Mononuclear cell (primary cell): ENCODE measurements around the gene ANKS6. TPM values are rescaled to one million over a fixed set of nuclear protein-coding genes. Genes with fewer than 3 reads are reported as not detected.

Source experiments
- H3K27me3 ChIP-seq: 2 replicates; pipeline ENCODE4 v1.6.0; 2011; ENCODE audit warnings: low read length, control low read depth; ENCODE audit not compliant: insufficient read depth
- H3K4me1 ChIP-seq: 2 replicates; pipeline ENCODE4 v1.5.1; 2011; ENCODE audit warnings: mild to moderate bottlenecking, low read length, control low read depth; ENCODE audit not compliant: insufficient read depth
- H3K4me3 ChIP-seq: 2 replicates; pipeline ENCODE4 v1.5.1; 2011; ENCODE audit warnings: mild to moderate bottlenecking, low read length, moderate library complexity
- H3K9me3 ChIP-seq: 2 replicates; pipeline ENCODE4 v1.5.1; 2011; ENCODE audit warnings: low read depth, mild to moderate bottlenecking, control low read depth, low read length
- total RNA-seq: library from RNA; depleted of rRNA; stranded (reverse); fragments of >200 nt; gene quantifications from one replicate; pipeline ENCODE4 v1.2.3, GENCODE V29; 2012

The ANKS6 gene
- total RNA-seq, 1 donor: 5.9 TPM

DNA sequence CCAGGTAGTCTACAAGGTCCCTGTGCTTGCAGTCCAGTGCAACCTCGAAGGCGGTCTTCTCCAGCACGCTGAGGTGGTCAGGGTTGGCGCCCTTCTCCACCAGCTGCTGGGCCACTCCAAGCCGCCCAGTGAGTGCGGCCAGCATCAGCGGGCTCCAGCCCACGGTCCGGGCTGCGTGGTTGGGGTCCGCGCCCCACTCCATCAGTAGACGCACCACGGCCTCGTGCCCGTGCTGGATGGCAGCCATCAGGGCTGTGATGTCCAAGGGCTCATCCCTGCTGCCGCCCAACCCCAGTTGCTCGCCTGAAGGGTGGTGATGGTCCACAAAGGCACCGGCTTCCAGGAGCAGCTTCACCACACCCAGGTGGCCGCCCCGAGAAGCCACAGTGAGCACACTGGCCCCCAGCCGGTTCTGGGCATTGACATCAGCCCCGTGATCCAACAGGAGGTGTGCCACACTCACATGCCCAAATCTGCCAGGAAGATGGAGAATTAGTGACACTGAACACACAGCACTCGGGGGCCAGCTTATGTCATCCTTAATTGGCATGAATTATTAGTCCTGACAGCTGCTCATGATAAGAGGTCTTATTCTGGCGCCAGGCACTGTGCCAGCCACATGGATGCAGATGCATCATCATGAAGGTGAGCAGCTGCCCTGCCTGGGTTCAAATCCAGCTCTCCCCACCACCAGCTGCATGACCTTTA, 6.1 kb downstream of the ANKS6 start:
- Histone ChIP-seq H3K4me1 (peaks cover 2% of the 10 kb centered on the region), H3K4me3 (no peak overlapping the region), H3K9me3 (no peaks in the 10 kb centered on the region), H3K27me3 (peaks cover 4% of the 10 kb centered on the region)

DNA sequence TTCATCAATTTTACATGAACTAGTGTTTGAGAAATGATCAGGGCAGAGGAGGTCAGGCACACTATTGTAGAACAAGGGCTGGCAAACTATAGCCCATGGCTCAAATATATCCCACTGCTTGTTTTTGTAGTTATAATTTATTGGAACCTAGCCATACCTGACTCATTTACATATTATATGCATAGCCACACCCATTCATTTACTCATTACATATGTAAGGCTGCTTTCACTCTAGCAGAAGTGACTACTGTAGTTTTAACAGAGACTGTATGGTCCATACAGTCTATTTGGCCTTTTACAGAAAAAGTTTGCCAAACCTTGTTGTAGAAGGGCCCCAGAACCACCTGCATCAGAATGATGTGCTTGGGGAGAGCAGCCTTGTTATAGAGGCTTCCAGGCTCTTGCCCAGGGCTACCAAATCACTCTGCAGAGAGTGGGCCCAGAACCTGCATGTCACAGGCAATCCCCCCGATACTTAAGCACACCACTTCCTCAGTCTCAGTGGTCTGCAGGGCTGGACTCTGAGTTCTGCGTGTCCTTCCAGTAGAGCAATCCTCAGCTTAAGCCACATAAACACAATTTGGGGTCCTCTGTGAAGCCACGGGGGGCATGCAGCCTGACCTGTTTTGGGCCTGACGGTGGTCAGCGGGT, 6.7 kb downstream of the ANKS6 start:
- Histone ChIP-seq H3K27me3 (no peaks in the 10 kb centered on the region), H3K4me1 (no peaks in the 10 kb centered on the region), H3K9me3 (no peaks in the 10 kb centered on the region), H3K4me3 (no peak overlapping the region)

- no peak overlapping the region for H3K4me3 ChIP-seq
- H3K9me3 ChIP-seq: no peaks in the 10 kb centered on the region
- no peaks in the 10 kb centered on the region for H3K4me1 ChIP-seq
- no peaks in the 10 kb centered on the region for H3K27me3 ChIP-seq
These were observed 8.5 kb downstream of the ANKS6 start for GRCh38 chr9:98787766-98788335.

DNA sequence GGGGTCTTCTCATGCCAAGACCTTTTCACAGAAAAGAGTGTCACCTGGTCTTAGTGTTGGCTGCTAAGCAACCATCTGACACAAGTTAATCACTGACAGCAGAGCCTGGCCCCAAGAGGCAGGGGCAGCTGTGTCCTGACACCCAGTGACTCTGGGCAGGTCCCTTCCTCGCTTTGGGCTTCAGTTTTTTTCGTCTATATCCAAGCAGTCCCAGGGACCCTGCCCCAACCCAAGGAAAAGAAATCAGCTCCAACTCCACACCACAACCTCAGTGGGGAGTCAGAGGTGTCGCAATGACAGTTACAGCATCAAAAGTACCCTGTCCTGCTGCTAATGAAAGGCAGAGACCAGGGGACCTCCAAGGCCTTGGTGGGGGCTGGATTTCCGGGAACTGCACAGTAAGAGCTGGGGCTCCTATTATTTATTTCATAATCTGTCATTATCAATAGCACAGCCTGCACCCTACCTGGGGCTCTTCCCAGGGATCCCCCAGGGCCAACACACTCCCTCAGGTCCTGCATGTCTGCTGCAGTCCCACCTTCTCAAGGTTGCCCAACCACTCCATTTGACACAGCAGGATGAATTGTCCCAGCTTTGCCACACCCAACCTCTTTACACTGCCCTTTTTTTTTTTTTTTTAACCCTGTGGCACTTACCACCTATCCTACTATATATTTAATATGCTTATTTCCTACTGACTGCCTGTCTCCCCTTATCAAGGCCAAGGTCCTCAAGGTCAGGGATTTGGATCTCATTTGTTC, 9.4 kb downstream of the ANKS6 start:
- H3K27me3 ChIP-seq: no peaks in the 10 kb centered on the region
- no peaks in the 10 kb centered on the region for H3K9me3 ChIP-seq
- peaks cover 6% of the 10 kb centered on the region for H3K4me1 ChIP-seq
- H3K4me3 ChIP-seq: no peak overlapping the region

DNA sequence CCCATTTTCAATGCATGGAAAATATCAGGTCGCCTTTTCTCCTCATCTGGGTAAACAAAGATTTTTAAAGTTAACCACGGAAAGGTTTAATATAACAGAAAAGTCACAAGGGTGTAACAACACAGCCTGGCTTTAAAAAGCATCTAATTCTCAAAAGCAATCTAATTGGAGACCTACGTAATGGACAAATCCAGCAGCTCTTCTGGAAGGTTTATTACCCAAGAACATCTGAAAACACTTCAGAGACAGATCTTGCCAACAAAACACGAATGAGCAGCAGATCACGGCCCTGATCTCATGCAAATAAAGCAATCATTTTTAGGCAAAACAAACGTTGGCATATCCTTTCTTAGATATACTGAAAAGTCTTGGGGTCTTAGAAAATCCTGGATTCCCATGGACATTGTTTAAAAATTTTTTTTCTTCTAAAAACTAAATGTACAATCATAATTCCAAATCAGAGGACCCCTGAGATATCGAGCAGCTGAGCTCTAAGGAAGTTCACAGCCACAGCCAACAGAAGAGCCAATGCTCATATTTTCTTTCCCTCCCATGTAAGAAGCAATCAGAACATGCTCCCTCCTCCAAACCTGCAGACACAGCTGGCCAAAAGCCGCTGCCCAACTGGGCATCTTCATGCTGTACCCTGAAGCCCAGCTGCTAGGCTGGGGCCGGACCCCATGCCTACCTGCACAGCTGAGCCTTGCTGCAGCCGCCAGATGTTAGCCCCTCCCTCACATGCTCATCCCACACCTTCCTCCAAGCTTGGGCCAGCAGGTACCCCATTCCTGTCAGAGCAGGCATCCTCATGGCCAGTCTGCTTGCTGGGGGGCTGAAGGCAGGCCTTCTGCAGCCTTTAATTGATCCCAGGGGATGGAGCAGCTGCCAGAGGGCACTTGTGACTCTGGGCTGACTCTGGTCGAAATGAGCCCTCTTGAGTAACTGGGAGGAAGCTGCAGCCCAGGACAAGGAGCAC, 11.2 kb downstream of the ANKS6 start:
- H3K27me3 ChIP-seq: no peaks in the 10 kb centered on the region
- no peak overlapping the region for H3K4me3 ChIP-seq
- H3K9me3 ChIP-seq: no peaks in the 10 kb centered on the region
- peaks cover 6% of the 10 kb centered on the region for H3K4me1 ChIP-seq

DNA sequence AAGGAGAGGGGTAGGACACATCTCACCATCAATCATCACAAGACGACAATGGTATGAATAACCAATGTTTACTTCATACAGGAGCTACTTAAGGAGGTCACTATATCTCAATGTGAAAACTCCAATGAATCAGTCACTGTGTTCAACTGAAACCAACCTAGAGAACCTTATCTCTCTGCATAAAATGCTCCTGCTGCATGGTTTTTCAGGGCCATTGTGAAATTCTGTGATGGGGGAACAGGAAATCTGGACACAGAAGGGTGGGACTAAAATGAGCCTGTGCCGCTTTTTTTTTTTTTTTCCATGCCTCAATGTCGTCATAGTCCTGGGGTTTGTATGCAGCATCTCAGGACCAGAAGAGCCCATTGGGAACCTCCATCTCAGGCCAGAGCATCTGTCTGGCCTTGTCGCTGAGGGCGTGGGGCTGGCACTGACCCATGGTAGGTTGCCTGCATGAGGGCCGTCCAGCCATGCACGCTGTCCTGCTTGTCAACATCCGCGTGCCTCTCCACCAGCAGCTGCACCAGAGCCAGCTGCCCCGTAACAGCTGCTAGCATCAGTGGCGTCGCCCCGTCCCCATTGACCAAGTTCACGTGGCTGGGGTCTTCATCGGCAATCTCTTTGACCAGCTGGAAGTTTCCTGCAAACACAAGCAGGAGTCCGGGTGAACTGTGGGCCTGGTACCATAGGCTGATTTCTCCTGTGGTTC, 12.7 kb downstream of the ANKS6 start:
- no peak overlapping the region for H3K4me3 ChIP-seq
- peaks cover 6% of the 10 kb centered on the region for H3K4me1 ChIP-seq

GRCh38 chr9:98781588-98782383, 14.6 kb downstream of the ANKS6 start:
- Histone ChIP-seq H3K4me3 (no peak overlapping the region), H3K27me3 (no peaks in the 10 kb centered on the region), H3K4me1 (peaks cover 6% of the 10 kb centered on the region), H3K9me3 (no peaks in the 10 kb centered on the region)

More for the DNA sequence above, 12.7 kb downstream of the ANKS6 start:
- Histone ChIP-seq H3K9me3 (no peaks in the 10 kb centered on the region), H3K27me3 (no peaks in the 10 kb centered on the region)

GRCh38 chr9:98780059-98780749, 16.2 kb downstream of the ANKS6 start:
- Histone ChIP-seq H3K4me1 (peaks cover 6% of the 10 kb centered on the region), H3K4me3 (no peak overlapping the region), H3K27me3 (no peaks in the 10 kb centered on the region), H3K9me3 (no peaks in the 10 kb centered on the region)

DNA sequence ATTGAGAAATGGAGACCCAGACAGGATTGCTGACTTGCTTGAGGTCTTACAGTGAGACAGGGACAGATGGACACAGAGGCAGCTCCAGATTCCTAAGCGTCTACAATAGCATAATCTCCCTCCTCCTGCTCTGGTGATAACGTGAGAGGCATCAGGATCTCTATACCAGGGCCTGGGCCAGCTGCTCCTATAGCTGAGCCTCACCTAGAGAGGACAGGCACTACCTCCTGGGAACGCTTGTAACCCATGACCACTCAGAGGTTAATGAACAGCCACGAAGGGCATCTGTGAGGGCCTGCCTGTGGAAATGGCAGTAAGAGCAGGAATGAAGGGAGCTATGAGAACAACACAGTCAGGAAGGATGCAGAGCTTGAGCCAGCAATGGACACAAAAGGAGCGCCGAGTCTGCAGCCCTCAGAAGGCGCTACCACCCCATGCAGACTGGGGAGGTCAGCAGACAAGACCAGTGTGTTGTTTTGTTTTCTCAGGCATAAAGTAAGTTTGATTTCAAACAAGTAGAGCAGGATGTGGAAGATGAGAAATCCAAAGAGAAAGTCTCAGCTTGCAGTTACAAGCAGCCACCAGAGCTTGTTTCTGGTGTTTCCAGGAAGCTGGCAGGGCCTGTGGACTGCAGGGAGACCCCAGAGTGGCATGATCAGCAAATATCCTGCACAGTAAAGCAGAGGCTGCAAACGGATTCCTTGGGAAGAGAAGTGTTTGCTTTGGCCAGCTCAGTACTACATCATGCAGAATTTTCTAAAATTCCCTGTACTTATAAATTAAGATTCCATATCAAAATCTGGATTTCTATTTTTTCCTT, 17.4 kb downstream of the ANKS6 start:
- Histone ChIP-seq H3K4me1 (peaks cover 6% of the 10 kb centered on the region), H3K27me3 (no peaks in the 10 kb centered on the region), H3K9me3 (no peaks in the 10 kb centered on the region), H3K4me3 (no peak overlapping the region)

DNA sequence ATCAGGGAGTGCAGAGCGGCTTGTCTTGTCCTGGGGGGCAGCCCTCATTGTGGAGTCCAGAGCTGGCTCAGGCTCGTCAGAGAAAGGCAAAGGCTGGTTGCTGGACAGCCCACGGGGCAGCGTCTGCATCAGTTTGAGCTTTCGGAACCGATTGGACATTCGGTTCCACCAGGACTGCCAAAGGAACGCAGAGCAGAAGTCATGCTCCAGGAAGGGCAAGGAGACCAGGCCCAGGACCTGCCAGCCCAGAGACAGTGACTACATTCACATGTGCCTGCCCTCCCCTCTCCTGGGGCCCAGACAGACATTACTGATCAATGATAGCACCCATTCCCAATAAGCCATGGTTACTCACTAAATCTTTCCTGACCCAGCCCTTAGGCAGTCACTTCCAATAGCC, 18.1 kb downstream of the ANKS6 start:
- Histone ChIP-seq H3K4me3 (no peak overlapping the region), H3K27me3 (no peaks in the 10 kb centered on the region), H3K4me1 (peaks cover 6% of the 10 kb centered on the region), H3K9me3 (no peaks in the 10 kb centered on the region)

GRCh38 chr9:98777618-98778017, 18.7 kb downstream of the ANKS6 start:
- peaks cover 6% of the 10 kb centered on the region for H3K4me1 ChIP-seq
- H3K27me3 ChIP-seq: no peaks in the 10 kb centered on the region
- H3K9me3 ChIP-seq: no peaks in the 10 kb centered on the region
- no peak overlapping the region for H3K4me3 ChIP-seq

DNA sequence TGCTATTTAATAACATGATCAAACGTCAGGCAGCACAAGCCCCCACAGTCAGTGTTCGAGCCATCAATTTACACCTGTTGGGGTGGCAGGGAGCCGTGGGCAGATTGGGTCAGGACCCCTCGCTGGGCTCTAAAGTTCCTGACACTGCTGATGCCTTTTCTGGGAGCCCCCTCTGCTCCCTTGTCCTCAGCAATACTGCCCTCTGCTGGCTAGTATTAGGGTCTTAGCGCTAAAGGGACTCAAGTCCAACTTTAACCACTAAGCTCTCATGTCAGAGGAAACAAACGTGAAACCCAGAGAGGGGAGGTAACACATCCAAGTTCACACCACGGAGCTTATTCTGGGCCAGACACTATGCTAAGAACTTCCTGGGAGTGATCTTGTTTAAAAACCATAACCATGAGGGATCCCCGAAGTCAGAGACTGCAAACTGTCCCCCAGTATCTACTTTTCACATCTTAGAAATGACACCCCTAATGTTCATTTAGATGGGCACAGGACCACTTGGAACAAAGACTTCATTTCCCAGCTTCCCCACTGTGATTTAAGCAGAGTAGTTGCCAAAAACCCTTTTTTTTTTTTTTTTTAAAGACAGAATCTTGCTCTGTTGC, 20.4 kb downstream of the ANKS6 start:
- Histone ChIP-seq H3K4me3 (no peak overlapping the region), H3K27me3 (no peaks in the 10 kb centered on the region), H3K4me1 (no peaks in the 10 kb centered on the region), H3K9me3 (no peaks in the 10 kb centered on the region)
